IMR-90 (cell line): ENCODE results near the gene NRAS. TPM values are rescaled to one million over a fixed set of nuclear protein-coding genes. Genes with fewer than 3 reads are reported as not detected.

Source experiments
- ATAC-seq: fragments of 200-7000 bp; cut with Tn5 transposase; 2 replicates; pipeline ENCODE4 v1.9.1; 2020; ENCODE audit warnings: low read depth, mild to moderate bottlenecking, moderate library complexity
- BruUV-seq: library from RNA; stranded (reverse); fragments of 400-500 nt; replicated peaks from 2 replicates; lab custom pipeline; 2021; lab: Mats Ljungman, UMichigan
- CTCF ChIA-PET: fragments of 300-600 bp; formaldehyde crosslinking; extraction: SDS; loops from one replicate; lab custom pipeline; 2021; ENCODE audit warnings: antibody characterized with exemption; lab: Yijun Ruan, JAX
- POLR2A ChIA-PET: fragments of 300-600 bp; sonication (Branson Sonifier 250); formaldehyde crosslinking; loops from one replicate; lab custom pipeline; 2022; ENCODE audit warnings: antibody characterized with exemption; ENCODE audit not compliant: unreplicated experiment; lab: Charles Lee
- DNase-seq: peaks from one replicate; pipeline ENCODE4 v3.0.0; 2013
- H2AFZ ChIP-seq: replicated peaks from 2 replicates; pipeline ENCODE3; 2013; ENCODE audit warnings: low read length, mild to moderate bottlenecking; ENCODE audit not compliant: poor library complexity
- H2AK5ac ChIP-seq: 2 replicates; pipeline ENCODE4 v1.6.1; 2013; ENCODE audit warnings: low read depth, low read length, inconsistent platforms
- H2AK9ac ChIP-seq: replicated peaks from 2 replicates; pipeline ENCODE3; 2013; ENCODE audit warnings: mild to moderate bottlenecking, low read depth, low read length, moderate library complexity; ENCODE audit not compliant: poor library complexity
- H2BK120ac ChIP-seq: 2 replicates; pipeline ENCODE4 v1.6.1; 2013; ENCODE audit warnings: low read depth, low read length, inconsistent platforms
- H2BK15ac ChIP-seq: 3 replicates; pipeline ENCODE4 v1.6.1; 2013; ENCODE audit warnings: low read depth, low read length, inconsistent platforms
- H2BK20ac ChIP-seq: 2 replicates; pipeline ENCODE4 v1.6.1; 2013; ENCODE audit warnings: low read depth, mild to moderate bottlenecking, inconsistent platforms, low read length, moderate library complexity
- H2BK5ac ChIP-seq: 2 replicates; pipeline ENCODE4 v1.6.1; 2013; ENCODE audit warnings: mild to moderate bottlenecking, low read depth, low read length, inconsistent platforms; ENCODE audit not compliant: poor library complexity, severe bottlenecking
- H3K14ac ChIP-seq: replicated peaks from 2 replicates; pipeline ENCODE4 v1.6.1; 2013; ENCODE audit warnings: low read depth, low read length, inconsistent platforms
- H3K18ac ChIP-seq: 2 replicates; pipeline ENCODE4 v1.6.1; 2013; ENCODE audit warnings: low read depth, low read length, control low read depth
- H3K23ac ChIP-seq: 2 replicates; pipeline ENCODE4 v1.6.1; 2013; ENCODE audit warnings: low read depth, low read length, inconsistent platforms
- H3K27ac ChIP-seq: 2 replicates; pipeline ENCODE4 v1.5.1; 2013; ENCODE audit warnings: mild to moderate bottlenecking, control low read depth, low read length; ENCODE audit not compliant: insufficient read depth
- H3K27me3 ChIP-seq: 2 replicates; pipeline ENCODE4 v1.6.1; 2013; ENCODE audit warnings: low read length; ENCODE audit not compliant: control insufficient read depth, insufficient read depth
- H3K36me3 ChIP-seq: 2 replicates; pipeline ENCODE4 v1.6.1; 2013; ENCODE audit warnings: low read length, mixed read lengths; ENCODE audit not compliant: control insufficient read depth, insufficient read depth
- H3K4ac ChIP-seq: 2 replicates; pipeline ENCODE4 v1.6.1; 2013; ENCODE audit warnings: low read depth, low read length, inconsistent platforms
- H3K4me1 ChIP-seq: 2 replicates; pipeline ENCODE4 v1.6.1; 2013; ENCODE audit warnings: low read length, mixed read lengths; ENCODE audit not compliant: control insufficient read depth, insufficient read depth
- H3K4me2 ChIP-seq: 2 replicates; pipeline ENCODE4 v1.6.1; 2013; ENCODE audit warnings: low read depth, mild to moderate bottlenecking, control low read depth, low read length, moderate library complexity
- H3K4me3 ChIP-seq: 2 replicates; pipeline ENCODE4 v1.5.1; 2013; ENCODE audit warnings: low read depth, mild to moderate bottlenecking, control low read depth, low read length, moderate library complexity; ENCODE audit not compliant: insufficient read depth
- H3K56ac ChIP-seq: 2 replicates; pipeline ENCODE4 v1.6.1; 2013; ENCODE audit warnings: low read length, inconsistent platforms; ENCODE audit not compliant: insufficient read depth; ENCODE audit errors: extremely low read depth
- H3K79me1 ChIP-seq, 2 experiments: 2 replicates each; pipeline ENCODE4 v1.6.1; 2013; ENCODE audit warnings: low read length in 2 of 2, inconsistent platforms in 1 of 2, low read depth in 1 of 2
- H3K9ac ChIP-seq: 2 replicates; pipeline ENCODE4 v1.6.1; 2013; ENCODE audit warnings: low read depth, low read length, control low read depth
- H3K9me1 ChIP-seq: 2 replicates; pipeline ENCODE4 v1.6.1; 2013; ENCODE audit warnings: low read length, inconsistent platforms; ENCODE audit not compliant: insufficient read depth
- H3K9me3 ChIP-seq: 2 replicates; pipeline ENCODE4 v1.6.1; 2013; ENCODE audit warnings: low read length; ENCODE audit not compliant: control insufficient read depth, insufficient read depth
- H4K20me1 ChIP-seq: 2 replicates; pipeline ENCODE4 v1.6.1; 2013; ENCODE audit warnings: low read length, inconsistent platforms; ENCODE audit not compliant: insufficient read depth
- H4K5ac ChIP-seq: 2 replicates; pipeline ENCODE4 v1.6.1; 2013; ENCODE audit warnings: mild to moderate bottlenecking, low read depth, low read length, control low read depth
- H4K8ac ChIP-seq, 2 experiments: 2 replicates each; pipeline ENCODE4 v1.6.1; 2013; ENCODE audit warnings: low read depth in 2 of 2, low read length in 2 of 2, control low read depth in 1 of 2, inconsistent platforms in 1 of 2
- H4K91ac ChIP-seq: 2 replicates; pipeline ENCODE4 v1.6.1; 2013; ENCODE audit warnings: low read depth, low read length, inconsistent platforms; ENCODE audit not compliant: insufficient read depth
- MAZ ChIP-seq: IDR thresholded peaks from 2 replicates; pipeline ENCODE4 v1.6.1; 2012; ENCODE audit warnings: low read depth, mild to moderate bottlenecking, low read length, improper control_type of control experiment, moderate library complexity, borderline replicate concordance
- WGBS, 2 experiments: methylation state at CpG; one replicate each; pipeline versions ENCODE4 v1.1.5 to v1.1.7; 2013; ENCODE audit warnings: missing lambda C conversion rate in 2 of 2; ENCODE audit not compliant: insufficient read length in 1 of 2; ENCODE audit errors: extremely low coverage in 2 of 2; 5-methylcytosine and 5-hydroxymethylcytosine counted together
- dilution Hi-C: fragments of 300-500 bp; cut with HindIII; formaldehyde crosslinking; loops from one replicate; pipeline ENCODE4 v1.14.3; 2018; ENCODE audit warnings: low sequenced_read_pairs; ENCODE audit not compliant: unreplicated experiment
- in situ Hi-C: fragments of 300-500 bp; cut with MboI; formaldehyde crosslinking; loops from 3 replicates; pipeline ENCODE4 v1.14.3; 2019; ENCODE audit warnings: low sequenced_read_pairs, inconsistent platforms, mixed read lengths
- intact Hi-C: fragments of 100-400 bp; cut with micrococcal nuclease; formaldehyde crosslinking; loops from 2 replicates; pipeline ENCODE4 v1.10.0; 2022
- polyA plus RNA-seq, 3 experiments: library from polyadenylated mRNA; depleted of rRNA; stranded (reverse); fragments of >200 nt; gene quantifications; 2 replicates each; pipeline ENCODE4 v1.2.3, GENCODE V29; 2012; ENCODE audit warnings: low replicate concordance in 1 of 3
- total RNA-seq: library from RNA; depleted of rRNA; stranded (reverse); fragments of >200 nt; gene quantifications from 2 replicates; pipeline ENCODE4 v1.2.3, GENCODE V29; 2012

The NRAS gene
- total and polyA plus RNA-seq, 2 of the 4 experiments (the other 2 are of a cell fraction): 27.4 to 85.9 TPM

DNA sequence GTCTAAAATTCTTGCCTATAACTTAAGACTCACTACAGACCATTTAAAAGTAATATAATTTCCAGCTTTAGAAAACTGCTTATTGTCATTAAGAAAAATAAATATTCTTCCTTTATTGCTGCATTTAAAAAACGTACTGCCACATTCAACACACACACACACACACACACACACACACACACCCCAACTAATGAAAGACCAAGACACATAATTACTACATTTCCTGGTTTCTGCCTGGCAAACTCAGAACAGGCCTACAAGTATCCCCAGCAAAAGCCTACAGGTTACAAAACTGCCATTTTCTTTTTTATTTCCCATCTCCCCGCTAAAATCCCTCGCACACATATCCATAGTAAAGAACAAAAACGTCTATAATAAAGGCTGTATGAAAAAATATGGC is 48.2 kb downstream of the NRAS start:
- no peaks in the 10 kb centered on the region for H3K27me3 ChIP-seq
- H4K91ac ChIP-seq: no peak overlapping the region
- H3K4ac ChIP-seq: no peak overlapping the region
- H3K79me1 ChIP-seq: no peaks in the 10 kb centered on the region
- no peak overlapping the region for H2BK120ac ChIP-seq
- WGBS, 2 experiments: 17 to 100% methylated on average over 1 to 3 of the region's 4 CpGs
- TF ChIP-seq MAZ: no peak
- no peak for DNase-seq
- no peak overlapping the region for H2AK9ac ChIP-seq
- no peaks in the 10 kb centered on the region for H3K4me1 ChIP-seq
- no peak overlapping the region for H2AFZ ChIP-seq
- 0 out of 2 replicates have a peak, but pooled peaks cover 3% of the 10 kb centered on the region for H3K9me1 ChIP-seq
- no peaks in the 10 kb centered on the region for H3K9me3 ChIP-seq
- no peak overlapping the region for H2BK15ac ChIP-seq
- no peak overlapping the region for H2BK5ac ChIP-seq
- dilution Hi-C loops: no loop called here
- H3K18ac ChIP-seq: no peak overlapping the region
- H4K5ac ChIP-seq: no peak overlapping the region
- H3K4me2 ChIP-seq: no peak overlapping the region
- no peak overlapping the region for H3K27ac ChIP-seq
- no peaks in the 10 kb centered on the region for H3K36me3 ChIP-seq
- intact Hi-C loops: loop anchor here (5.0 kb wide), 1 partner anchor 51 kb away; no protein-coding TSS in a partner anchor
- H3K23ac ChIP-seq: no peak overlapping the region
- ChIA-PET POLR2A (no interaction called here), CTCF (interaction anchor here (0.6 to 1.0 kb wide), 2 partner anchors 46 to 48 kb away, joined by 3 to 4 read pairs; partner anchors contain the start of gene NRAS)
- H3K9ac ChIP-seq: no peak overlapping the region
- H4K20me1 ChIP-seq: no peaks in the 10 kb centered on the region
- ATAC-seq: no peak
- in situ Hi-C loops: no loop called here
- H3K56ac ChIP-seq: no peak overlapping the region
- BruUV-seq: no TSS peak
- no peak overlapping the region for H3K4me3 ChIP-seq
- H4K8ac ChIP-seq: no peak overlapping the region
- H2BK20ac ChIP-seq: no peak overlapping the region
- no peak overlapping the region for H2AK5ac ChIP-seq
- H3K14ac ChIP-seq: no peak overlapping the region
